K562 (cell line): ENCODE measurements around the gene METRN. TPM values are rescaled to one million over a fixed set of nuclear protein-coding genes. Genes with fewer than 3 reads are reported as not detected.

Source experiments
- ATAC-seq: fragments of 200-7000 bp; cut with Tn5 transposase; 3 replicates; pipeline ENCODE4 v1.9.1; 2020; ENCODE audit warnings: moderate library complexity
- BruUV-seq: library from RNA; stranded (reverse); fragments of 400-500 nt; replicated peaks from 2 replicates; lab custom pipeline; 2021; lab: Mats Ljungman, UMichigan
- CTCF ChIA-PET: fragments of 300-600 bp; formaldehyde crosslinking; extraction: SDS; loops from one replicate; lab custom pipeline; 2021; ENCODE audit warnings: low intra/inter-chr PET ratio; lab: Yijun Ruan, JAX
- POLR2A ChIA-PET: fragments of 300-600, 350-650 bp; sonication (Branson Sonifier 250); formaldehyde crosslinking; extraction: SDS; loops from one replicate; lab custom pipeline; 2021; ENCODE audit warnings: antibody characterized with exemption, inconsistent platforms; lab: Yijun Ruan, JAX
- DNase-seq, 4 experiments: peaks; one replicate each; pipeline versions ENCODE4 v3.0.0 to v3.0.0-alpha.2; 2011 to 2018; ENCODE audit warnings: low spot score in 3 of 4, mixed read lengths in 3 of 4; ENCODE audit errors: extremely low read depth in 1 of 4
- FAIRE-seq: peaks from 2 replicates; lab custom pipeline; 2011; peaks lifted over from hg19 to GRCh38; lab: Jason Lieb, UNC
- H2AFZ ChIP-seq: 2 replicates; pipeline ENCODE4 v1.6.0; 2011; ENCODE audit warnings: low read depth, low read length, control low read depth, inconsistent platforms
- H3K27ac ChIP-seq: fragments of 200-600 bp; 3 replicates; pipeline ENCODE4 v1.8.0; 2011; ENCODE audit warnings: low read depth, mild to moderate bottlenecking, control low read depth, inconsistent platforms, low read length, moderate library complexity, mixed read lengths; ENCODE audit errors: extremely low read depth
- H3K27me3 ChIP-seq, 2 experiments: fragments of 300-600 bp in 1 of 2; 2 replicates in 1 of 2; 3 replicates in 1 of 2; pipeline versions ENCODE4 v1.6.0 to v1.8.0; 2011; ENCODE audit warnings: inconsistent platforms in 2 of 2, low read length in 2 of 2, mild to moderate bottlenecking in 1 of 2, mixed read lengths in 1 of 2, moderate library complexity in 1 of 2; ENCODE audit not compliant: control insufficient read depth in 2 of 2, insufficient read depth in 2 of 2
- H3K36me3 ChIP-seq: fragments of 300-600 bp; 3 replicates; pipeline ENCODE4 v1.8.0; 2011; ENCODE audit warnings: mild to moderate bottlenecking, low read length, inconsistent platforms; ENCODE audit not compliant: control insufficient read depth, insufficient read depth
- H3K4me1 ChIP-seq, 2 experiments: fragments of 200-600 bp in 1 of 2; replicated peaks in 1 of 2; 2 replicates in 1 of 2; 3 replicates in 1 of 2; pipeline versions ENCODE4 v1.5.1 to v1.8.0; 2011; ENCODE audit warnings: inconsistent platforms in 2 of 2, low read length in 2 of 2, mild to moderate bottlenecking in 1 of 2, mixed read lengths in 1 of 2, moderate library complexity in 1 of 2; ENCODE audit not compliant: control insufficient read depth in 2 of 2, insufficient read depth in 2 of 2
- H3K4me2 ChIP-seq: 2 replicates; pipeline ENCODE4 v1.6.1; 2011; ENCODE audit warnings: low read length, control low read depth, inconsistent platforms, mixed read lengths; ENCODE audit not compliant: insufficient read depth
- H3K4me3 ChIP-seq: fragments of 200-600 bp; sonication (generic), shearing (Covaris generic); 2 replicates; pipeline ENCODE4 v1.5.1; 2016; ENCODE audit warnings: control low read depth, inconsistent platforms
- H3K79me2 ChIP-seq: fragments of 200-600 bp; 3 replicates; pipeline ENCODE4 v1.8.0; 2011; ENCODE audit warnings: low read length, inconsistent platforms; ENCODE audit not compliant: control insufficient read depth, insufficient read depth
- H3K9ac ChIP-seq, 2 experiments: 2 replicates each; pipeline versions ENCODE4 v1.6.0 to v1.6.1; 2011; ENCODE audit warnings: low read depth in 2 of 2, low read length in 2 of 2, control low read depth in 1 of 2, inconsistent platforms in 1 of 2, mild to moderate bottlenecking in 1 of 2, mixed read lengths in 1 of 2; ENCODE audit not compliant: insufficient read depth in 1 of 2
- H3K9me1 ChIP-seq: one replicate; pipeline ENCODE4 v1.6.0; 2011; ENCODE audit warnings: inconsistent platforms, mild to moderate bottlenecking, low read length, moderate library complexity; ENCODE audit not compliant: control insufficient read depth, insufficient read depth
- H3K9me3 ChIP-seq: replicated peaks from 2 replicates; pipeline ENCODE4 v1.5.1; 2011; ENCODE audit warnings: low read depth, low read length, inconsistent platforms; ENCODE audit not compliant: control insufficient read depth, insufficient read depth
- H4K20me1 ChIP-seq: replicated peaks from 2 replicates; pipeline ENCODE4 v1.6.1; 2011; ENCODE audit warnings: low read length, inconsistent platforms, mixed read lengths; ENCODE audit not compliant: control insufficient read depth, insufficient read depth
- BCOR ChIP-seq: fragments of 450-650 bp; IDR thresholded peaks from 2 replicates; pipeline ENCODE4 v1.6.1; 2016
- HDAC8 ChIP-seq: fragments of 450-650 bp; IDR thresholded peaks from 2 replicates; pipeline ENCODE4 v1.6.1; 2016; ENCODE audit warnings: mild to moderate bottlenecking, missing genetic modification characterization, moderate library complexity, missing compliant biosample characterization
- KDM1A ChIP-seq, 2 experiments: fragments of 450-650 bp; IDR thresholded peaks; 2 replicates each; pipeline ENCODE4 v1.6.1; 2016; ENCODE audit warnings: mild to moderate bottlenecking in 2 of 2
- SMARCE1 ChIP-seq: fragments of 450-650 bp; IDR thresholded peaks from 2 replicates; pipeline ENCODE4 v1.7.1; 2016; ENCODE audit warnings: mild to moderate bottlenecking
- SNRNP70 ChIP-seq: fragments of 200-400 bp; formaldehyde crosslinking; optimal IDR thresholded peaks from 2 replicates; pipeline ENCODE3; 2017; ENCODE audit warnings: low read depth, low read length
- TEAD2 ChIP-seq: fragments of 450-650 bp; IDR thresholded peaks from 2 replicates; pipeline ENCODE4 v1.6.1; 2016; ENCODE audit warnings: missing genetic modification characterization, control low read depth, missing compliant biosample characterization
- ZKSCAN1 ChIP-seq: fragments of 150-350 bp; IDR thresholded peaks from 2 replicates; pipeline ENCODE4 v1.6.1; 2016; ENCODE audit warnings: low read depth, low read length
- ZNF12 ChIP-seq: sonication (generic); formaldehyde crosslinking; IDR thresholded peaks from 2 replicates; pipeline ENCODE4 v1.4.0; 2020; ENCODE audit warnings: mild to moderate bottlenecking, missing genetic modification reagents
- ZNF717 ChIP-seq: fragments of 250-450 bp; sonication (Bioruptor Pico); IDR thresholded peaks from 2 replicates; pipeline ENCODE4 v1.5.0; 2021
- ZNF75A ChIP-seq: fragments of 450-650 bp; formaldehyde crosslinking; IDR thresholded peaks from 2 replicates; pipeline ENCODE4 v1.4.0; 2020; ENCODE audit warnings: mild to moderate bottlenecking
- WGBS: fragments of 100-300 bp; shearing (Covaris generic); methylation state at CpG from one replicate; pipeline ENCODE4 v1.1.6; 2016; ENCODE audit warnings: low coverage, mixed read lengths; ENCODE audit not compliant: insufficient coverage; ENCODE audit errors: missing lambda C conversion rate; 5-methylcytosine and 5-hydroxymethylcytosine counted together
- in situ Hi-C: fragments of 300-500 bp; cut with MboI; formaldehyde crosslinking; loops from 4 replicates; pipeline ENCODE4 v1.15.0; 2018; ENCODE audit warnings: inconsistent platforms, mixed read lengths
- intact Hi-C: fragments of 100-400 bp; cut with micrococcal nuclease; formaldehyde crosslinking; loops from 2 replicates; pipeline ENCODE4 v1.14.2; 2022
- polyA plus RNA-seq, 8 experiments: library from polyadenylated mRNA; depleted of rRNA in 4 of 8; stranded (reverse) in 5 of 8; unstranded in 3 of 8; fragments of >200 nt; fragmentation: Nextera tagmentation in 2 of 8; fragmentation: Illumina TruSeq in 1 of 8; extraction: Ambion mirVana in 2 of 8; extraction: Trizol in 1 of 8; gene quantifications; 2 replicates each; pipeline versions ENCODE4 v1.2.1 to v1.2.3, GENCODE V29; 2011 to 2014; ENCODE audit warnings: inconsistent platforms in 1 of 8, missing spikeins in 1 of 8
- total RNA-seq, 7 experiments: library from RNA; depleted of rRNA in 6 of 7; stranded (reverse); fragments of >200 nt in 6 of 7; fragmentation: Illumina TruSeq in 2 of 7; extraction: Trizol in 2 of 7; gene quantifications; 2 replicates each; pipeline versions ENCODE4 v1.2.1 to v1.2.3, GENCODE V29; 2011 to 2021; ENCODE audit warnings: low replicate concordance in 1 of 7
- TF ChIP-seq, protein P1 (sequence below): fragments of 250-450 bp; sonication (Bioruptor Pico); IDR thresholded peaks from 2 replicates; pipeline ENCODE4 v1.8.0; 2022; ENCODE audit warnings: inconsistent platforms, mild to moderate bottlenecking, moderate library complexity, borderline replicate concordance
- TF ChIP-seq, protein P2 (sequence below), 2 experiments: fragments of 250-450 bp in 1 of 2; fragments of 450-650 bp in 1 of 2; sonication (Bioruptor Pico) in 1 of 2; IDR thresholded peaks; 2 replicates each; pipeline versions ENCODE4 v1.6.1 to v1.8.0; 2016 to 2021; ENCODE audit warnings: mild to moderate bottlenecking in 2 of 2, moderate library complexity in 2 of 2, missing compliant biosample characterization in 1 of 2, missing genetic modification characterization in 1 of 2

Gene METRN
- total and polyA plus RNA-seq, 9 of the 15 experiments (the other 6 are each of a cell fraction or from before 2014, with no cell fraction given) = 0.20 to 89.8 (median 15.4) TPM

DNA sequence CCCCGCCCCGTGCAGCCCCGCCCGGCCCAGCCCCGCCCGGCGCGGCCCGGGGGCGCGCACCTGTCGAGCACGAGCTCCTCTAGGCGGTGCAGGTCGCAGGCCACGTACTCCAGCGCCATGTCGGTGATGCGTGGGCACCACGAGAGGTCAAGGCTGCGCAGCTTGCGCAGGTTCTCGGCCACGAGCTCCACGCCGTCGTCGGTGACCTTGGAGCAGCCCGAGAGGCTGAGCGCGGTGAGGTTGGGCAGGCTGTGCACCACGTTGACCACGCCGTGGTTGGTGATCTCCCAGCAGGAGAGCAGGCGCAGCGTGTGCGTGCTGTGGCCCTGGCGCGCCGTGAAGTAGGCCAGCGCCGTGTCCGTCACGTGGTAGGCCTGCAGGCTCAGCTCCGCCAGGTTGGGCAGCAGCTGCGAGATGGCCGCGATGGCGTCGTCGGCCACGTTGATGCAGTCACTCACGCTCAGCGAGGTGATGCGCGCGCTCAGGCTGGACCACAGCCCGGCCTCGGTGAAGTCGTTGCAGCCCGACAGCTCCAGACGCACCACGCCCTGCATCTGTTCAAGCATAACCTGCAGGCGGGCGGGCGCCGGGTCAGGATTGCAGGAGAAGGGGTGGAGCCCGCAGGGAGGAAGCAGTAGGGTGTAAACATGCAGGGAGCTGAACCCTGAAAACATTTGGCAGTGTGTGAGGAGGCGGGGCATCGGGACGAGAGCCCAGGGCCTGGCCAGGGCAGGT, 19.4 kb upstream of the METRN start (continued):
- TF ChIP-seq, protein P1, sequence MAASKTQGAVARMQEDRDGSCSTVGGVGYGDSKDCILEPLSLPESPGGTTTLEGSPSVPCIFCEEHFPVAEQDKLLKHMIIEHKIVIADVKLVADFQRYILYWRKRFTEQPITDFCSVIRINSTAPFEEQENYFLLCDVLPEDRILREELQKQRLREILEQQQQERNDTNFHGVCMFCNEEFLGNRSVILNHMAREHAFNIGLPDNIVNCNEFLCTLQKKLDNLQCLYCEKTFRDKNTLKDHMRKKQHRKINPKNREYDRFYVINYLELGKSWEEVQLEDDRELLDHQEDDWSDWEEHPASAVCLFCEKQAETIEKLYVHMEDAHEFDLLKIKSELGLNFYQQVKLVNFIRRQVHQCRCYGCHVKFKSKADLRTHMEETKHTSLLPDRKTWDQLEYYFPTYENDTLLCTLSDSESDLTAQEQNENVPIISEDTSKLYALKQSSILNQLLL (CRISPR knock-in tag) = no peak
- TF ChIP-seq ZNF717 (CRISPR knock-in tag) (no peak), HDAC8 (no peak), ZNF75A (no peak)

DNA sequence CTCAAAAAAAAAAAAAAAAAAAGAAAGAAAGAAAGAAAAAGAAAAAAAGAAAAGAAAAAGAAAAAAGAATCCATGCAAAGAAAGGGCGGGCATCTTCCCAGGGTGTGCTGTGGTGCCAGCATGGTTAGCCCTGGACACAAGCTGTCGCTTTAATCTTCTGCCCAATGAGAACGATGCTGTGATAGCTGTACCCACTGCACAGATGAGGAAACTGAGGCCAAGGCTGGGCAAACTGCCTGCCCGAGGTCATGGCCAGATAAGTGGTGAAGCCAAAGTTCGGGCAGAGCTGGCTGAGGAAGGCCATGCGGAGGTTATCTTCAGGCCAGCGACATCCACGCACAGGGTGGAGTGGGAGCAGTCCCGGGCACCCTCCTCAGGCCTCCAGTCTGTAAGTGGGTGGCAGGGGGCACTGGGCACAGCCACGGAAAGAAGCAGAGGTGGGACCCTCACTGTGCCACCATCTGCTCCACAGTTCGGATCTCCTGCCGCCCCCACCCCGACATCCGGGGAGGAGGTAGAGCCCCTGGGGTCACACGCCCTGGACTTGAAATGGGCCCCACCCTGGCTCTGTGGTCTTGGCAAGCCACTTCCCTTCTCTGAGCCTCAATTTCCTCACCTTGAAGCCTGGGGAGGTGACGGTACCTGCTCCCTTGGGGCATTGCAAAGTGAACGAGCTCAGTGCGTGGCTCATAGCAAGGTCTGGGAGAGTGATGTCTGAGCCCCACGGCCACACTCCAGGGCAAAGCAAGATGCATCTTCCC, 15.8 kb upstream of the METRN start:
- Histone ChIP-seq H3K27me3 (peaks cover 15 to 56% of the 10 kb centered on the region in 2 experiments; a peak in 4 of 5 replicates), H3K36me3 (no peaks in the 10 kb centered on the region), H3K9me3 (no peaks in the 10 kb centered on the region), H3K4me3 (no peak overlapping the region), H3K79me2 (no peaks in the 10 kb centered on the region), H3K4me1 (peaks cover 7 to 61% of the 10 kb centered on the region in 2 experiments), H2AFZ (no peak overlapping the region), H4K20me1 (peaks cover 25% of the 10 kb centered on the region), H3K9ac (no peak overlapping the region), H3K4me2 (no peak overlapping the region), H3K27ac (no peak overlapping the region), H3K9me1 (peaks cover 6% of the 10 kb centered on the region)
- FAIRE-seq = no peak
- ChIA-PET CTCF (no interaction called here), POLR2A (no interaction called here)
- in situ Hi-C loops = no loop called here
- 6% methylated on average over 14 of the region's 19 CpGs for WGBS
- ATAC-seq = no peak
- DNase-seq = no peak
- TF ChIP-seq TEAD2 (tag) (no peak), SMARCE1 (no peak), ZKSCAN1 (no peak), BCOR (peak; percentile 84), ZNF12 (CRISPR knock-in tag) (no peak), KDM1A (IDR thresholded peaks at IDR 0.05) (peak; percentile 58 to 65; a peak in 3 of 4 replicates), SNRNP70 (no peak)
- TF ChIP-seq, protein P2, sequence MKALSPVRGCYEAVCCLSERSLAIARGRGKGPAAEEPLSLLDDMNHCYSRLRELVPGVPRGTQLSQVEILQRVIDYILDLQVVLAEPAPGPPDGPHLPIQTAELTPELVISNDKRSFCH (CRISPR knock-in tag; IDR thresholded peaks at IDR 0.05) = no peak
- TF ChIP-seq, protein P2 (tag; IDR thresholded peaks at IDR 0.05) = no peak
- intact Hi-C loops = no loop called here
- BruUV-seq = no TSS peak
